ENCODE measurements around the gene FGD1. TPM values are rescaled to one million over a fixed set of nuclear protein-coding genes. Genes with fewer than 3 reads are reported as not detected.

Gene FGD1
- total and polyA plus RNA-seq, 2 of the 4 experiments (the other 2 are of a cell fraction), result 2.0 to 12.3 TPM

- Histone ChIP-seq H2AFZ (replicated peaks; ENCODE audit: low read length, poor library complexity) (peak overlapping the region; percentile 64), H3K27ac (ENCODE audit: insufficient read depth, low read length) (no peak overlapping the region), H4K5ac (ENCODE audit: low read depth, low read length) (peak overlapping the region; percentile 25; the same call in 1 of the 2 replicates), H4K91ac (ENCODE audit: insufficient read depth, low read depth, low read length) (no peak overlapping the region), H3K23ac (ENCODE audit: low read depth, low read length) (no peak overlapping the region), H3K79me1 (ENCODE audit: low read depth in 1 of 2, low read length in 2 of 2) (peaks cover 11 to 37% of the 10 kb centered on the region in 2 experiments), H3K9me1 (ENCODE audit: insufficient read depth, low read length) (peaks cover 13% of the 10 kb centered on the region; the same call in 1 of the 2 replicates), H2AK5ac (ENCODE audit: low read depth, low read length) (peak overlapping the region; percentile 59), H2AK9ac (replicated peaks; ENCODE audit: low read depth, low read length, poor library complexity) (peak overlapping the region; percentile 85), H3K18ac (ENCODE audit: low read depth, low read length) (no peak overlapping the region), H3K14ac (replicated peaks; ENCODE audit: low read depth, low read length) (0 out of 2 replicates have a peak overlapping the region, but pooled peaks have one; percentile 32), H2BK20ac (ENCODE audit: low read depth, low read length) (no peak overlapping the region), H3K4me2 (ENCODE audit: low read depth, low read length) (no peak overlapping the region), H3K4ac (ENCODE audit: low read depth, low read length) (peak overlapping the region; percentile 61), H3K56ac (ENCODE audit: extremely low read depth, insufficient read depth, low read length) (no peak overlapping the region), H3K27me3 (ENCODE audit: control insufficient read depth, insufficient read depth, low read length) (no peaks in the 10 kb centered on the region), H2BK15ac (ENCODE audit: low read depth, low read length) (no peak overlapping the region), H4K20me1 (ENCODE audit: insufficient read depth, low read length) (no peaks in the 10 kb centered on the region), H4K8ac (ENCODE audit: low read depth in 2 of 2, low read length in 2 of 2) (peak overlapping the region; percentile 86 to 93; a peak in 2 of 4 replicates), H2BK120ac (ENCODE audit: low read depth, low read length) (no peak overlapping the region), H3K9ac (ENCODE audit: low read depth, low read length) (no peak overlapping the region), H3K4me3 (ENCODE audit: insufficient read depth, low read depth, low read length) (no peak overlapping the region), H3K36me3 (ENCODE audit: control insufficient read depth, insufficient read depth, low read length) (no peaks in the 10 kb centered on the region), H2BK5ac (ENCODE audit: low read depth, low read length, poor library complexity, severe bottlenecking) (no peak overlapping the region), H3K4me1 (ENCODE audit: control insufficient read depth, insufficient read depth, low read length) (peaks cover 21% of the 10 kb centered on the region), H3K9me3 (ENCODE audit: control insufficient read depth, insufficient read depth, low read length) (no peaks in the 10 kb centered on the region)
- POLR2A ChIA-PET (ENCODE audit: unreplicated experiment), result no interaction called here
- intact Hi-C loops (cut with micrococcal nuclease) (no loop called here), in situ Hi-C loops (cut with MboI; ENCODE audit: low sequenced_read_pairs) (no loop called here), dilution Hi-C loops (cut with HindIII; ENCODE audit: low sequenced_read_pairs, unreplicated experiment) (no loop called here)
- DNase-seq, result no peak
- TF ChIP-seq FOS (IDR thresholded peaks at IDR 0.05; ENCODE audit: low read depth, low read length), result no peak
- BruUV-seq (replicated peaks), result no TSS peak
- WGBS, 2 experiments (ENCODE audit: extremely low coverage in 2 of 2, insufficient read length in 1 of 2), result 62% methylated on average over 9 of the region's 9 CpGs; no CpG with 5 or more reads in 1 of the 2 experiments
- ATAC-seq (ENCODE audit: low read depth), result no peak
- CTCF ChIA-PET, result interaction anchor here (0.5 kb wide), 1 partner anchor 110 kb away, joined by 3 read pairs; no protein-coding TSS in a partner anchor
Observed at GRCh38 chrX:54483946-54484345, 12.1 kb downstream of the FGD1 start.
